Progenitor cell of endocrine pancreas (in vitro differentiated cells): ENCODE measurements around the gene PPP4R2. TPM values are rescaled to one million over a fixed set of nuclear protein-coding genes. Genes with fewer than 3 reads are reported as not detected.

Source experiments
- DNase-seq: peaks from one replicate; pipeline ENCODE4 v3.0.0; 2021; ENCODE audit warnings: low spot score; ENCODE audit not compliant: unreplicated experiment
- H3K27ac Mint-ChIP-seq: 2 replicates; pipeline ENCODE4 v1.8.0; 2021; ENCODE audit warnings: mild to moderate bottlenecking, moderate library complexity, mixed read lengths
- H3K27me3 Mint-ChIP-seq: 2 replicates; pipeline ENCODE4 v1.8.0; 2021; ENCODE audit warnings: mixed read lengths
- H3K36me3 Mint-ChIP-seq: 2 replicates; pipeline ENCODE4 v1.8.0; 2022; ENCODE audit warnings: mixed read lengths; ENCODE audit not compliant: insufficient read depth
- H3K4me1 Mint-ChIP-seq: 2 replicates; pipeline ENCODE4 v1.8.0; 2021; ENCODE audit warnings: low read depth, mixed read lengths
- H3K4me3 Mint-ChIP-seq: 2 replicates; pipeline ENCODE4 v1.8.0; 2021; ENCODE audit warnings: low read depth, mild to moderate bottlenecking, moderate library complexity, mixed read lengths
- H3K9me3 Mint-ChIP-seq: 2 replicates; pipeline ENCODE4 v1.8.0; 2021; ENCODE audit warnings: low read depth, mixed read lengths
- total RNA-seq: library from RNA; stranded (reverse); gene quantifications from 2 replicates; pipeline ENCODE4 v1.2.1, GENCODE V29; 2021
- TF ChIP-seq, protein P1 (sequence below): fragments of 200-600 bp; sonication (generic); IDR thresholded peaks from one replicate; pipeline ENCODE4 v1.5.0; 2021; ENCODE audit warnings: antibody characterized with exemption, mild to moderate bottlenecking; ENCODE audit not compliant: unreplicated experiment

Gene PPP4R2
- total RNA-seq, 1 donor from 2014 or later, result 130 TPM

DNA sequence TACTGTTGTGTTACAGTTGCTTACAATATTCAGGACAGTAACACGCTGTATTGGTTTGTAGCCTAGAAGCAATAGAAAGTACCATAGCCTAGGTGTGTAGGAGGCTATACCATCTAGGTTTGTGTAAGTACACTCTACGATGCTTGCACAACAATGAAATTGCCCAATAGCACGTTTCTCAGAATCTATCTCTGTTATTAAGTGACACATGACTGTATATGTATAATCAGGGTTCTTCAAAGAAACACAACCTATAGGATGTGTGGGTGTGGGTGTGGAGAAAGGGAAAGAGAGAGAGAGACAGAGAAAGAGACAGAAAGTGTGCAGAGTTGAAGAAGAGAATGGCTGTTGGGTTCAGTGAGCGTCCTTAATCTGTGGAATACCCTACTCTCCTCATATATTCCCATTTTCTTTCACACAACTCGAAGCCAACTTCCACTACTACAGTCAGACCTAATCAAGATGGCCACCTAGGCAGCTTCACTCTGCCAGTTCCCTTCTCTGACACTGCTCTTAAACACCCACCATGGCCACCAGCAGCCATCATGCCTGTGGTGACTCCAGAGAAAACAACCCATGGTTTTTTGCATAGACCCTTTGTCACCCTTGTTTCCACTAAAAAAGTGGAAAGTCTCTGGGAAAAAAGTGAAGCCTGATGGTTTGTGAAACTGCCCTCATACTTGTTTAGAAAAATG lies 5.8 kb upstream of the PPP4R2 start:
- peaks cover 1% of the 10 kb centered on the region for H3K4me1 Mint-ChIP-seq

DNA sequence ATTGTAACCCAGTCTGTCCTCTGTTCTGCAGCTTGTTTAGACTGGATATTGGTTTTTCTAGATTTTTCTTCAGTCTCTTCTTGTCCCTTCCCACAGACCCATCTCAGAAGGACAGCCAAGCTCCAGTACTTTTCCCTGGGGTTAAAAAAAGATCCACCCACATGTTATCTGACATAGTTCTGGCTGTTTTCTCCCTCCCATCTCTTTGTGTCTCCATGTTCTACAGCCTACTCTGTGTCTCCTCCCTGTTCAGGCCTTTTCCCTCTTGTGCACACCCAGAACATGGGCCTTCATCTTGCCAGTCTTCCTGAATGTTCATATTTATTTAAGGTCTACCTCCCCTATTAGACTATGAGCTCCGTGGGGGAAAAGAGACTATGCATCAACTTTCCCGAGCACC lies 5.1 kb upstream of the PPP4R2 start:
- H3K4me1 Mint-ChIP-seq, result peaks cover 1% of the 10 kb centered on the region

More for the DNA sequence above, 5.8 kb upstream of the PPP4R2 start:
- peaks cover 3% of the 10 kb centered on the region for H3K9me3 Mint-ChIP-seq
- peaks cover 3% of the 10 kb centered on the region for H3K36me3 Mint-ChIP-seq
- TF ChIP-seq, protein P1, sequence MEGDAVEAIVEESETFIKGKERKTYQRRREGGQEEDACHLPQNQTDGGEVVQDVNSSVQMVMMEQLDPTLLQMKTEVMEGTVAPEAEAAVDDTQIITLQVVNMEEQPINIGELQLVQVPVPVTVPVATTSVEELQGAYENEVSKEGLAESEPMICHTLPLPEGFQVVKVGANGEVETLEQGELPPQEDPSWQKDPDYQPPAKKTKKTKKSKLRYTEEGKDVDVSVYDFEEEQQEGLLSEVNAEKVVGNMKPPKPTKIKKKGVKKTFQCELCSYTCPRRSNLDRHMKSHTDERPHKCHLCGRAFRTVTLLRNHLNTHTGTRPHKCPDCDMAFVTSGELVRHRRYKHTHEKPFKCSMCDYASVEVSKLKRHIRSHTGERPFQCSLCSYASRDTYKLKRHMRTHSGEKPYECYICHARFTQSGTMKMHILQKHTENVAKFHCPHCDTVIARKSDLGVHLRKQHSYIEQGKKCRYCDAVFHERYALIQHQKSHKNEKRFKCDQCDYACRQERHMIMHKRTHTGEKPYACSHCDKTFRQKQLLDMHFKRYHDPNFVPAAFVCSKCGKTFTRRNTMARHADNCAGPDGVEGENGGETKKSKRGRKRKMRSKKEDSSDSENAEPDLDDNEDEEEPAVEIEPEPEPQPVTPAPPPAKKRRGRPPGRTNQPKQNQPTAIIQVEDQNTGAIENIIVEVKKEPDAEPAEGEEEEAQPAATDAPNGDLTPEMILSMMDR, result no peak
- no peak overlapping the region for H3K27ac Mint-ChIP-seq
- H3K4me3 Mint-ChIP-seq, result no peak overlapping the region
- no peaks in the 10 kb centered on the region for H3K27me3 Mint-ChIP-seq
- DNase-seq, result no peak

DNA sequence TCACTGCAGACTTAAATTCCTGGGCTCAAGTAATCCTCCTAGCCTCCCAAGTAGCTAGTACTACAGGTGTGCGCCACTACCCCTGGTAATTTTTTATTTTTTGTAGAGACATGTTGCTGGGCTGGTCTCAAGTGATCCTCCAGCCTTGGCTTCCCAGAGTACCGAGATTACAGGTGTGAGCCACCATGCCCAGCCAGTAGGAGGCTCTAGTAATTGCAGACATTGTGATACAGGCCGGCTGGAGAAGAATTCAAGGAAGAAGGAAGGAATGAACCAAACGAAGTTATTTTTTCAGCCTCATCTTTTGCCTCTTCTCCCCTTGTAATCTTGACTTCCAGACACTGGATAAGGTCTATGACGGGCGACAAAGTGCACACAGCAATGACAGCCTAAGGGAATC lies 3.2 kb upstream of the PPP4R2 start:
- peaks cover 5% of the 10 kb centered on the region for H3K4me1 Mint-ChIP-seq
- H3K27ac Mint-ChIP-seq, result no peak overlapping the region
- H3K36me3 Mint-ChIP-seq, result peaks cover 1% of the 10 kb centered on the region
- TF ChIP-seq, protein P1, result no peak
- no peaks in the 10 kb centered on the region for H3K9me3 Mint-ChIP-seq
- H3K27me3 Mint-ChIP-seq, result no peaks in the 10 kb centered on the region
- no peak overlapping the region for H3K4me3 Mint-ChIP-seq
- DNase-seq, result no peak

More for the DNA sequence above, 5.1 kb upstream of the PPP4R2 start:
- Mint-ChIP-seq H3K4me3 (no peak overlapping the region), H3K9me3 (no peaks in the 10 kb centered on the region), H3K27ac (no peak overlapping the region), H3K36me3 (no peaks in the 10 kb centered on the region), H3K27me3 (no peaks in the 10 kb centered on the region)
- DNase-seq, result no peak
- TF ChIP-seq, protein P1, result no peak

DNA sequence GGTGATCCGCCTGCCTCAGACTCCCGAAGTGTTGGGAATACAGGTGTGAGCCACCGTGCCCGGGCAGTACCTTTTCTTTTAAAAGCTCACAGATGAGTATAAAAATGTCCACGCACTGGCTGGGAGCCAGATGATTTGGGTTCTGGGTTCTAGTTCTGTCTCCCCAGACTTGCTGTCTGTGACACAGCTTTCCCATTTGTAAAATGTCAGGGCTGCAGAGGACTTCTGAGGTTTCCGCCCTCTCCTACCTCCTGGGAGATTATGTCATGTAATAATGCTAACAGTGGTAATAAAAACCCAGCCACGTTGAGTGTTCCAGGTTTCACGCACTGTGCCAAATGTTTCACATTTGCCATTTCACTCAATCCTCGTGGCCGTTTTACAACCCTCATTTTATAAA lies 1.3 kb upstream of the PPP4R2 start:
- no peak for DNase-seq
- Mint-ChIP-seq H3K36me3 (peaks cover 8% of the 10 kb centered on the region), H3K9me3 (no peaks in the 10 kb centered on the region), H3K27me3 (no peaks in the 10 kb centered on the region), H3K4me1 (peaks cover 22% of the 10 kb centered on the region), H3K4me3 (peak overlapping the region; percentile 62), H3K27ac (peak overlapping the region; percentile 52)
- TF ChIP-seq, protein P1, result no peak

DNA sequence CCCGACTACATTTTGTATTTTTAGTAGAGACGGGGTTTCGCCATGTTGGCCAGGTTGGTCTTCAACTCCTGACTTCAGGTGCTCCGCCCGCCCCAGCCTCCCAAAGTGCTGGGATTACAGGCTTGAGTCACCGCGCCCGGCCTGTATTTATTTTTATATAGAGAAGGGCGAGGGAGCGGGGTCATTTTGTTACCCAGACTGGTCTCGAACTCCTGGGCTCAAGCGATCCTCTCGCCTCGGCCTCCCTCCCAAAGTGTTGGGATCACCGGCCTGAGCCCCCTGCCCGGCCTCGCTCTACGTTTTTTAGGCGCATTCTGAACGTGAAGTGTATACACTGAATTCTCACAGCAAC lies 514 bp upstream of the PPP4R2 start:
- H3K27ac Mint-ChIP-seq, result peak overlapping the region; percentile 92
- peaks cover 28% of the 10 kb centered on the region for H3K4me1 Mint-ChIP-seq
- peaks cover 11% of the 10 kb centered on the region for H3K36me3 Mint-ChIP-seq
- TF ChIP-seq, protein P1, result no peak
- no peaks in the 10 kb centered on the region for H3K9me3 Mint-ChIP-seq
- H3K4me3 Mint-ChIP-seq, result peak overlapping the region; percentile 81
- H3K27me3 Mint-ChIP-seq, result no peaks in the 10 kb centered on the region
- DNase-seq, result no peak
